SW480 (cell line): Measurements from ENCODE around the gene FAM107A.

Source experiments
- DNase-seq: peaks from one replicate; pipeline ENCODE4 v3.0.0-alpha.2; 2016; ENCODE audit warnings: low spot score

Gene FAM107A

GRCh38 chr3:58577269-58577821 lies at the start of gene FAM107A:
TSS of gene FAM107A (minus strand) at chr3:58577391. CDS start at chr3:58569860, 7,531 bp downstream.
- no peak for DNase-seq

GRCh38 chr3:58625196-58625824 lies 48.1 kb upstream of the FAM107A start:
- DNase-seq, result peak; percentile 53

- DNase-seq, result no peak
These were observed 47.4 kb upstream of the FAM107A start for GRCh38 chr3:58624550-58624949.

- no peak for DNase-seq
These were observed 46.8 kb upstream of the FAM107A start for GRCh38 chr3:58623961-58624360.

DNA sequence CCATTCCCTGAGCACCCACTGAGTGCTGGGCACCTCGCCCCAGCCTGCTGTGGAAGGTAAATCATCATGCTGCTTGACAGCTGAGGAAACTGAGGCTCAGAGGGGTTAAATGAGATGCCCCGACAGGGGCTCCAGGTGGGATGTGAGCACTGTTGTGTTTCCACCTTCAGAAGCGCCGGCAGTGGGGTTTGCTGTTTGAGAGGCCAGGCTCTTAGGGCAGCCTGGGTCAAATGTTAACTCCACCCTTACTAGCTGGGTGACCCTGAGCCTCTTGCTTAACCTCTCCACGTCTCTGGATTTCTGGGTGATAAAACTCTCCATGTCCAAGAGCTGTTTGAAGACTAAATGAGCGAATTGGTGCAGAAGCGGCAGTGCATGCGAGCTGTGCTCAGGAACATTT lies 46.3 kb upstream of the FAM107A start:
- no peak for DNase-seq

DNA sequence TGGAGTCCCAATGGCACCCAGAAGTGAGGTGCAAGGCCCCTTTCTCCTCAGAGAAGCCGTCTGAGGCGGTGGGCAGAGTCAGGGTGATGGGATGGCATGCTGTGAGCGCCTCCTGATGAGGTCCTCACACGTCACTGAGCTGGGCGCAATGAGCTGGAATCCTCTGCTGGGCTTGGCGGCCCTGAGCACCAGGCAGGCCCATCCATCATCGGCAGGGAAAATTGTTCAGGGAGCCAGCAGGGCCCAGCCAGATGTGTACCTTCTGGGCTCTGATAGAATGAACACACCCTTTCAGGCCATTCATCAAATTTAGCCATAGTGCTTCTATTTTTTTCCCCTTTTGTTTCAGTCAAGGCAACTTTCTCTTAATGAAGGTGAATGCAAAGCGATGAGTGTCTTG lies 45.7 kb upstream of the FAM107A start:
- DNase-seq, result no peak

- no peak for DNase-seq
These were observed 45.2 kb upstream of the FAM107A start for GRCh38 chr3:58622436-58622835.

GRCh38 chr3:58621086-58621830 lies 44.1 kb upstream of the FAM107A start:
- no peak for DNase-seq

DNA sequence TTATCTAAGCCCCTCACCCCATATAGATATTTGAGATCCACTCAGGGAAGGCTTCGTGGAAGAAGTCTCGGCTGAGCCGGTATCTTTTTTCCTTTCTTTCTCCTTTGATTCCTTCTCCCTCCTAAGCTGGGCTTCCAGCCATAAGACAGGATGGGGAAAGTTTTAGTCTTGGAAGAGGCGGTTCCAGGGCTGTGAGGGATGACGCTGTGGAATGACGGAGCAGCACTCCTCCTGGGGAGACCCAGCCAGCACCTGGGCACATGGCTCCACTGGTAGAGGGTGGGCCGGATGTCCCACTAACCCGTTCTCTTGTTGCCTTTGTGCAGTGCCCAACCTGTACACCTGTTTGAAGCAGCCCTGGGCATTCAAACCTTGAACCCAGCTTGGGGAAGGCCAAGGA lies 43.2 kb upstream of the FAM107A start:
- no peak for DNase-seq

DNA sequence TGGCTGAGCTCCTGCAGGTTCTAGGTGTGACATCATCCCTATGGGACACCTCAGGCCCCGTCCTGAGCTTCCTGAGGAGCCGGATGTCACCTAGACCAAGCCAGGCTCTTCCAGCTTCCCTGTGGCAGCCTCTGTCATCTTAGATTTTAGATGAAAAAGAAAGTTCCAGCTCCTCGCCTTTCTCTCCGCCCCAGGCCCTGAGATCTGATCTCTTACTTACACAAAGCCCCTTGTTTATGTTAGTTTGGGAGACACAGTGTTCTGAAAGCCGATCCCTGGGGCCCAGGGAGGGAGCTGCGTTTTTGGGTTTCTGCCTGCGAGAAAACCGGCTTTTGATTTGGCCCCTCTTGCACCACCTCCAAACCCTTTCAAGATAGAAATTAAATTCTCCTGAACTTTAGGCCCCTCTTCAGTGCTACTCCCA lies 40.2 kb upstream of the FAM107A start:
- DNase-seq, result no peak

DNA sequence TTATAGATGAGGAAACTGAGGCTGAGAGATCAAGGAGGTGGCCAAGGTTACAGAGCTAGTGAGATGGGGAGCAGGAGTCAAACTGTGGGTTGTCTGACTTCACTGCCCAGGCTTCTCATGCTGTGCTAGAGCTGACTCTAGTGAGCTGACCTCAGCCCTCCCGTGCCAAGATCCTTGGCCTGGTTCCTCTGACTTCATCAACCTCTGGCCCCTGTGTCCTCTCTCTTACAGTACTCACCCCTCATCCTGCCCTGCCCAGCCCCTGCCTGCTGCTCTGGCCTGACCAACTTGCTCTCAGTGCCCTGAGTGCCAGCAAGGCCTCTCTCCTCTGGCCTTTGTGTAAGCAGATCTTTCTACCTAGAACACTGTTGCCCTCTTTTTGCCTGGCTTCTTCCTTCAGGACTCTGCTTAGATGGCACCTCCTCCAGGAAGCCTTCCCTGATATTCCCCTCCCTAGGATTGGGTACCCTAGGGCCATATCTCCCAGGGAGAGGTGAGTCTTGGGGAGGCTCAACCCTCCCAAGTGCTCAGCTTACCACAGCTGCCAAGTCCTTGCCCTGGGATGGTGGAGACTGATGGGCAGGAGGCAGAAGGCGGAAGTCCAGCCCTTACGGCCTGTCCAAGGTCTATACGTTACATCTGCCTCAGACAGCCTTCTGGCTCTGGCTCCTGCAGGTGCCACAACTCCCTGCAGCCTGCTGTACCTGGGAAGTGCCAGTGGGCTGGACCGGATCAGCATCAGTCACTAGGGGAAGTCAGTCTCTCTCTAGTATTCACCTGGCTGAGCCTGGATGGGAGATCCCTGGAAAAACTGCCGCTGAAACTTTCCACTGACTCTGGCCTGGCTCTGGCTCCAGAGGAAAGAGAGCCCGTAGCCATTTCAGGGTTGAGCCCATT lies 36.3 kb upstream of the FAM107A start:
- no peak for DNase-seq

DNA sequence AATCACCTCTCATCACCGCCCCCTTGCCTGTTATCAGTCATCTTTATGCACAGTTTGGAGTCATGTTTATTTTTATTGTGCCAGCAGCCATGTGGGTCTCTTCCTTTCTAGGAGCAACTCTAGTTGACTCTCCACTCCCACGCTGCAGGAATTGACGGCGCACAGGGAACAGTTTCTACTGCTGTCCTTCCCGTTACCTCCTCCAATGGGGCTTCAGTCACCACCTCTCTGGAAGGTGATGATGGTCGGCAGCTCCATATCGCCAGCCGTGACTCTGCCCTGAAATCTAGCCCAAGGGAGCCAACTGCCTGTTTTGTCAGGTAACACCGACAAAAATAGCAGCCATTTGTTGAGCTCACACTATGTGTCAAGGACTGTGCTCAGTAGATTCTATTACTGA lies 35.6 kb upstream of the FAM107A start:
- DNase-seq, result no peak

- DNase-seq, result no peak
These were observed 32.8 kb upstream of the FAM107A start for GRCh38 chr3:58609990-58610389.

DNA sequence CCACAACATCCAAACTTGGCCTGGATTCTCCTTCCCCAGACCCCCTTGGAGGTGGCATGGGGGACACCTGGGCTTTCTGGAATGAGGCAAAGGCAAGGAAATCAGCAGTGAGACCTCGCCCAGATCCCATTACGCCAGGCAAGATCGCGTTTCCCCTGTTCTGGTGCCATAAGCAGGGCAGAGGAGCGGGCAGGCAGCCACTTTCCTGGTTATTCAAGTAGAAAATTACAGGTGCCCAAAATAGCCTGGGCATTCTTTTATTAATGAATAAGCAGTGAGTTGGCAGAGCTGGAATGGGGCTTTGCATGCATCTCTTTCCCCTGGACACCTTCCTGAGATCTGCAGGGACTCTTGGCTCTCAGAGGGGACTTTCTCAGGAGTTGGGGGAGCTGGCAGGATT lies 31.5 kb upstream of the FAM107A start:
- no peak for DNase-seq

DNA sequence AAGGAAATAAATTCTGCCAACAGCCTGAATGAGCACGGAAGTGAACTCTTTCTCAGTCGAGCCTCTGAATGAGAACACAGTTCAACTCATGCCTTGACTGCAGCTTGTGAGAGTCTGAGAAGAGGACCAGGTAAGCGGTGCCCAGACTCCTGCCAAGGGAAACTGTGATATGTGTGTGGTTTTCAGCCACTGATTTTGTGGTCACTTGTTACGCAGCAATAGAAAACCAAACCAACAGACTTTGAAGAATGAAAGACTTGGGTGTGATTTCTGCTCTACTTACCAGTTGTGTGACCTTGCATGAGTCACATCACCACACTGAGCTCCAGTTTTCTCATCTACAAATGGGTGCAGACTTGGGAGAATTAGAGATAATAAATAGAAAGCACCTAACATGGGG lies 30.6 kb upstream of the FAM107A start:
- DNase-seq, result no peak

- DNase-seq, result no peak
These were observed 29.5 kb upstream of the FAM107A start for GRCh38 chr3:58606693-58607092.

DNA sequence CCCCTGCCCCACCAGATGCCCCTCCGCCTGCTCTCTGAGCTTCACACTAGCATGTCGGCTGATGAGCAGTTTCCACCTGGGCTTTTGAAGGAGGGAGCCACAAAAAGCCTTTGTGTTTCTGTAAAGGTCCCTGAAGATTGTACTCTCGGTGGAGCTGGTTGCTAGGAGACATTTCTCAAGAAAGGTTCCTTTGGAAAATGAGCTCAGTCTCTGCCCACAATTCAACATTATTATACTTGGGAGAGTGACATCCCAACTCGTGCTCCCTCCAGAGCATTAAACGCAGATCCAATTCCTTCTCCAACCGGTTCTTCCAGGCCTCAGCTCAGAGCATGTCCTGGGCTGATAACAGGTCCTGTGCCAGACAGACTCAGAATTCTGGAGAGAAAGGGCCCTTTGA lies 26.8 kb upstream of the FAM107A start:
- DNase-seq, result no peak

GRCh38 chr3:58603606-58604005 lies 26.4 kb upstream of the FAM107A start:
- DNase-seq, result no peak

- no peak for DNase-seq
These were observed 20.6 kb upstream of the FAM107A start for GRCh38 chr3:58597770-58598310.

DNA sequence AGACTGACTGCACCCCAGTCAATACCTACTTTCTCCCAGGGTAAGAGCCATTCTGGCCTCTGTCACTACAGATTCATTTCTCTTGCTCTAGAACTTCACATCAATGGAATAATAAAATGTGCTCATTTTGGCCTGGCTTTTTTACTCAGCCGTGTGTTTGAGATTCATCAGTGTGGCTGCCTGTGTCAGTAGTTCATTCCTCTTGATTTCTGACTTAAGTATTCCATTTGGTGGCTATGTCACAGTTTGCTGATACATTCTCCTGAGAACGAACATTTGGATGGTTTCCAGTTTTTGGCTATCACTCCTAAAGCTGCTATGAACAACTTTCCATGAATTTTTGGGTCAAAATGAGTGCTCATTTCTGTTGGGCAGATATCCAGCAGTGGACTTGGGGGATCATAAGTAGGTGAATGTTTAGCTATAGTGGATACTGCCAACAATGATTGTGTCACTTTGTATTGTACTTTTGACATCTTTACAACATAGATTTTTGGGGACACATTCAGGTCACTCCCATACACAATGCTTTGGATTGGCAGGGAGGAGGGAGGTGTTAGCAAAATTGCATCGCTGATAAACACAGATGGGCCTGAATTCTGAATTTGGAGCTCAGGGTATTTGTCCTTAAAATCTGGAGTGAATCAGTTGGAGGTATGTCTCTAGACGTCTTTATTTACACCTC lies 19.8 kb upstream of the FAM107A start:
- no peak for DNase-seq

GRCh38 chr3:58594117-58594516 lies 16.9 kb upstream of the FAM107A start:
- DNase-seq, result no peak
